GM04504 (cell line): ENCODE data around the gene TMEM178B.

Experiments used
- DNase-seq: peaks from one replicate; pipeline ENCODE4 v3.0.0-alpha.2; 2012; ENCODE audit warnings: low read depth

Gene TMEM178B

DNA sequence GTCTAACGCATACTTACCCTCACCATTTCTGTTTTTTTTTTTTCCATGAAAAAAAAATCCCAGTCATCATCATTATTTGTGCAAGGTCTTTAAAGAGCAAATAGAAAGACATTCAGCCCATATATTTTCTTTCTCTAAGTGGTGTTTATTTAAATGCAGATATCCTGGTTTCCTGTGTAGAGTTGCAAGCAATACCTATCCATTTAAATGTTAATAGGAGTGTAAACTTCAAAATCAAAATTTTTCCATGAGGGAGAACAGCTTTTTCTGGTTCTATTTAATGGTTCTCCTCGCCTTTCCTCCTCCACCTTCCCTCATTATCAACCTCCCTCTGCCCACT, 357.2 kb downstream of the TMEM178B start:
- DNase-seq: no peak

DNA sequence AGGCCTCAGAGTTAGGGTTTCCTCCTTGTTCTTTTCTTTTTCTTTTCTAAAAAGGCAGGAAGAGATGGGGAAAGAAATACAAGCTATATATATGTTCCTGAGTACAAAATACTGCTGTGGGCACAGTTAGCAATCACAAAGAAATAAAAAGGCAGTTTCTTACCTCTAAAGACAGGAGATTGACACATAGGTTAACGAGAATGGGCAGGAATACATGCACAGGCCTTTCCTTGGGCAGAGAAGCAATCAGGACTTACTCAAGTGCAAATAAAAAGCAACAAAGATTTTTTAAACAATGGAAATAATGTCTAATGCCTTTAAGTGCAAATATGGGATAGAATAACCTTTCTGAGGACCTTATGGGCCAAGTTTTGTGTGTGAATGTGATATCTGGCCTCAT, 357.8 kb downstream of the TMEM178B start:
- no peak for DNase-seq

DNA sequence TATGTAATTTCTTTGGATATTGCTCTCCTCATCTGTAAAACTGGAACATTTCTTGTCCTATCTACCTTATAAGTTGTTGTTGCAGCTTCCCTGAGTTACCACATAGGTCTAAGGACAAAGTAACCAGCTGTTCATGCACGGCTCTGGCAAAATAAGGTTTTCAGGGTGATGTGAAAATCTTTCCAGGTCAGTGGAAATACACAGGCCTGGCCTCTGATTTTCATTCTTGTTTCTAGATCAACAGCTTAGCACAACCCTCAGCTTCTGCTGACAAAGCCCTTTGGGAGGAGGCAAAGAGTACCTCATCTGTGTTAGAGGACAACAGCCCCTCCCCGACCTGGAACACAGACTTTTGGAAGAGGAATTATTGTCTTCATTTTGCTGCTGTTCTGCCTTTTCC, 359.8 kb downstream of the TMEM178B start:
- DNase-seq: no peak

DNA sequence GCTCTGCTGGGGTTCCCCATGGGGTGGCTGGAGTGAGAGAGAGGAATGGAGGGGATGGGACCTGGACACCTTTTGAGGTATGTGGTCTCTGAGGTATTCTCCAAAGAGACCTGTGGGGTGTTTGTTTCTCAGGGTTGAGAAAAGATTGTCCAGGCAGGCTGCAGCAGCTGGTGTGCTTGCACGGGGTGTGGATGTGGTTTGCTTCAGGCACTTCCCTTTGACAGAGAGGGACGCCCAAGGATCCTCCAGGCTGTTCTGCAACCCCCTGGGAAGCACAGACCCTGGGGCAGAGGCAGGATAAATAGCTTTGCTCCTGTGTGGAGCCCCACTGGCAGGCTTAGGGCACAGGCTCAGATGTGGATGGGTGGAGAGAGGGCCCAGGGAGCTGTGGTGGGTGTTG, 362.3 kb downstream of the TMEM178B start:
- DNase-seq: no peak

DNA sequence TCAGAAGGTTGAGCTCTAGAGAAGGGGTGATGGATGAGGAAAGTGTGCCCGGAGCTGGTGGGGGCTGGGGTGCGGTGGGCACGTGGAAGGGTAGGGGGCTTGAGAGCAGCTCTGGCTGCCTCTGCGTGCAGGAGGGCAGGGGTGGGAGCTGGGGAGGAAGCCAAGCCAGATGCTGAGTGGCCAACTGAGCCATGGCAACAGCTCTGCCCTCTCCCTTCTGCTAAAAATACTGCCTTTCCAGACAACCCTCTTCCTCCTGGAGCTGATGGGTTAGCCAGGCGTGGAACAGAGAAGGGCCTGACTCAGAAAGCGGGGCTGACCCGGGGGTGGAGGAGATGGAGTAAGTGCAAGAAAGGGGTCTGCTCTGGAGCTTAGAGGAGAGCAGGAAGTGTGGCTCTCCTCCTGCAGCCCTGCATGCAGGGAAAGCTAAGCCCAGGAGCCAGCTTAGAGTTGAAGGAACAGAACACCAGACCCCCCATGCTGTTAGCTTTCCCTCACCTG, 362.8 kb downstream of the TMEM178B start:
- no peak for DNase-seq

DNA sequence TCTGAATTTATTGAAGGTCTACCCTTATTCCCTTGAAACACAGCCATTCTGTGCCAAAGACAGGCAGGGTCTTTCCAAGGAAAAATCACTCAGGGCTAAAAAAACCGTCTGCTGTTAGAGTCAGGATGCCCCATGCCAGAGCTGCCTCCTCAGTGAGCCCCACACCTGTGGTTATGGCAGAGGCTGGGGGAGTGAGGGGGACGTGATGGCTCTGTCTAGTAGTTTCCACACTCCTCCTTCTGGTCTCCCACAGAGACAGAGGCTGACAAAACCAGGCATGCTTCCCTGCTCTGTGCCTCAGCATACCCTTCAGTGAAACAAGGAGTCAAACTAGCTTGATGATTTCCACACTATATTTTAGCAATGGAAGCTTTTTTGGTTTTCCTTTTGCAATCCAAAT, 365.3 kb downstream of the TMEM178B start:
- no peak for DNase-seq

DNA sequence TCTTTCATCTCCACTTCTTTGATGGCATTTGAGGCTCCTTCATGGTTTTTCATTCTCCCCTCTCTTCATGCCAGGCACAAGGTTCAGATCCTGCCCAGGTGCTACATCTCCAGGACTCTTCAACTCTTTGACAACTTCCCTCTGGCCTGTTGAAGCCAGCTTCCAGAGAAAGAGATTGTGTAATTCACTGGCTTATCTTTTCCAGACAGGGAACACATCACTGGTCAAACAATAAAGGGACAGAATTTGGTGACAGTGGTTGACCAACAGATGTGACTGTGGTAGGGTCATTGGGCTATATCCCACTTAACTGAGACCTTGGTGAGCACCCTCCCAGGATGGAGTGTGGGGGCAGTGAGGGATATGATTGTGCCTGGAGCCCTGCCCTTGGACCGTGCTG, 365.9 kb downstream of the TMEM178B start:
- DNase-seq: no peak

DNA sequence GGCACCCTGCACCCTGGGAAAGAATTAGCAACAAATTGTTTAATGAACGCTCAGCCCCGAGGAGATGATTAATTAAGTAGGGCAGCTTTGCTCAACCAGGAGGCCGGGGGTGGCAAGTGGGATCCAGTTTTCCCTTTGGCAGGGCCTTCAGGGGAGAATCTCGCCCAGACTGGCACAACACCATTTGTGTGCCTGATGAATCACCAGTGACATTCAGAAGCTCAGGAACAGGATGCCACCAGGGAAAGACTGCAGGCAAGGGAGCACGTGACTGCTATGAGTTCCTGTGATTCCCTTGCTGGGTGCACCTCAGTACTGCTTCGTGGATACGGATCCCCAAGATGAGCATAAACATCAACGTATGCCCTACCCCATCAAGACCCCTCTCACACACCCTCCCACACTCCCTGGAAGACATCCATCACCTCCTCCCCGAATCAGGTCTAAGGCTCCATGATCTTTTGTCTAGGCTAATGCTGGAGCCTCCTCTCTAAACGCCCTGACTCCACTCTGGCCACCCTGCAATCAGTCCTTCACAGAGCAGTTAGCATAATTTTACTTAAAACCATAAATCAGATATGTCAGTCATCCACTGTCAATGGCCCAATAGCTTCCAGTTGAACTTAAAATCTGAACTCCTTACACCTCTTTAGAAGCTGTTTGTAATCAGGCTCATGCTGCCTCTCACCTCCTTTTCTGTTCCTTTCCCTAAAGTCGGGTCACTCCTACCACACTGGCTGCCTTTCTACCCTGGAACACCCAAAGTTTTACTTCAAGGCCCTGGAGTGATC, 368.2 kb downstream of the TMEM178B start:
- DNase-seq: no peak

DNA sequence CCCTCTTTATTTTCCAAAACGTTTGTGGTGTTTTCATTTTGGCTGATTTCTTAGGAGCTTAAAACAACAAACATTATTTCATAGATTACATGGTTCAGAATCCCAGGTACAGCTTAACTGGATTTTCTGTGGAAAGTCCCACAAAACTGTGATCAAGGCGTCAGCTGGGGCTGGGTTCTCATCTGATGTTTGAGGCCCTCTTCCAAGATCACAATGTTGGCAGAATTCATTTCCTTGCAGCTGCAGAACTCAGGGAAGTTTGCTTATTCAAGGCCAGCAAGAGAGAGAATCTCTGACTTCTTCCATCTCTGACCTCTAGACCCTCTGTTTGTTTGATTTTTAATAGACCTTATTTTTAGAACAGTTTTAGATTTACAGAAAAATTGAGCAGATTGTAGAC, 368.9 kb downstream of the TMEM178B start:
- DNase-seq: no peak

DNA sequence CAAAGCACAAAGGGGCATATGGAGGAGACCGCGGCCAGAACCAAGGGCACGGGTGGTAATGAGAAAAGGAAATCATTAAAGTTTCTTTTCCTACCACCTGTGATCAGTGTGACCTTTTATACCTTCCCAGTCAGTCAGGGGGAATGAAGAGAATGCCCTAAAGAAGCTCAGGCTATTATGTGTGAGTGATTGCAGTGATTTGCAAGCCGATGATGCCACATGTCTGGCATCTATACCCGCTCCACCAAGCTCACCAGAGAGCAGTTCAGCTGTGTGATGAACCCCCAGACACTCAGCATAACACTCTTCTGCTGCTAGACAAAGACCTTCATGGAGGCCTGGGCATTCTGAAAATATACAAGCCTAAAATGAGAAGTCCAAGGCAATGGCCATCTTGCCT, 371.1 kb downstream of the TMEM178B start:
- DNase-seq: no peak

DNA sequence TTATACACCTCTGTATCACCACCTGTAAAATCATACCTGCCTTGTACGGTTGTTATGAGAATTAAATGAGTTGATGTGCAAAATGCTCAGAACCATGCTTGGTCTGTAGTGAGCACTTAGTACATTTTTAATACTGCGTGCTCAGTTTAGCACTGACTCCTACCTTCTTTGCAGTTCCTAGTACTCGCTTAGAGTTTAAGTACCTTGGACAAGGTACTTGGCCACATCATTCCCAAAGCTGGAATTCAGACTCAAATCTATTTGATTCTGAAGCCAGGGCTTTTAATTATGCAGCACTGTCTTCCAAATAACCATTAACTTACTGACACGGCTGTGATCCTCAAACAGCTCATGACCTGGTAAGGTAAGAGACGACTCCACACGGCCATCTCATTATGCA, 377.4 kb downstream of the TMEM178B start:
- no peak for DNase-seq

DNA sequence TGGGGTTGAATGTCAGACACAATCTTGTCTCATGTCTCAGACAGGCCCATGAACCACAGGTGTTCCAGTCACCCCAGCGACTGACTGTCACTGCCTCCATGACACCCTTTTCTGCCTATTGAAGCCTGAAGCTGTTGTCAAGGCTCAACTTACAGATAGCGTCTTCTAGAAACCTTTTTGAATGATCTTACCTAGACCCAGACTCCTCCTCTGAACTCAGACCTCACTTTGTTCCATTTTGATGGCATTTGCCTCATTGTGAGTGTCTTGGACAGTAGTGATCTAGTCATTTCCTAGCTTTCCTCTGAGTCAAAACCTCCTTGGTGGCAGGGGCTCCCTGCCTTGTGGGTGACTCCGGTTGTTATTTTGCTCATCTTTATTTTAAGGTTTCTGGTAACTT, 379.0 kb downstream of the TMEM178B start:
- DNase-seq: no peak

DNA sequence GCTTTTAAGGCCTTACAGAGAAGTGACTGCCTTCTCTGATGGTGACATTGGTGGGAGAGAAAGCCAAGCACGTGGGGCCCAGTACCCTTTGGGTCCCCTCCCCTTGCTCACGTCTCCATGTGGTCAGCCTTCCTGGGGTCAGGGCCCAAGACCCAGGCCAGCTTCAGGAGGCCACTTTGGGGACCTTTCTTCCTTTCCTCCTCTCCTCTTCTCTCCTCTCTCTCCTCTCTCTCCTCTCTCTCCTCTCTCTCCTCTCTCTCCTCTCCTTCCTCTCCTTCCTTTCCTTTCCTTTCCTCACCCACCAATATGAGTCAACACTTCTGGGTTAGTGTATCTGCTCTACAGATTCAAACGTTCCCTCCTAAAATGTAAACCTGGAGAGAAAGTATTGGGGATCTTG, 380.5 kb downstream of the TMEM178B start:
- DNase-seq: no peak

DNA sequence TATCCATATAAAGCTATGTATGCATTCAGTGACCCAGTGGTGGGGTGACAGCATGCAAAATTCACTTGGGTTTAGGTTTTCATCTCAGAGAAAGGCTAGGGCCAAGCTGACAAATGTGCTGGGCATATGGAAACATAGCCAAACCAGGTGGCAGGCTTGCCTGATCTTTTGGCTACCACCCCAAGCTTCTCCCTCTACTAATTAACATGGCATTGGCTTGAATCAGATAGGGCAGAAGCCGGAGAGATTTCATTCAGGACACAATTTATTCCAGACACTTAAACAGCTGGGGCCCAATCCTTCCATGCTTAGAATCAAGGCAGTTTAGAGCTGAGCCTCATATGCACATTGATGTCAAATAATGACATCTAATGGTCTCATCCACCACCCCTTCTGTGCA, 381.9 kb downstream of the TMEM178B start:
- no peak for DNase-seq

DNA sequence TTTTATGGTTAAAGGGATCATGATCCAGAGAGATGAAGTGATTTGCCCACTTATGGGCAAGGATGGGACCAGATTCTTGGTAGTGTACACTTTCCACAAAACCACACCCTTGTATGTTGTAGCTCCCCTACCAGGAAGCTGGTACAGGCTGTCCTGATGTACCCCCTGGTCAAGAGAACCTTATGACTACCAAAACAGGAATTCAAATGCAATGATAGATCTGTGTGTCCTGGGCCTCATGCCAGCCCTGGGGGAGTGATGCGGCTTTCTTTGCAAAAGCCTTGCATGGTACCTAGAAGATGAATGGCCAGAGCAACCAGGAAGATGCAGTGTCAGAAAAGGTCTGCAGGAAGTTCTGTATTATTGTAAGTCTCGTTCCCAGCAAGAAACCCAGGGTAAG, 382.4 kb downstream of the TMEM178B start:
- no peak for DNase-seq

DNA sequence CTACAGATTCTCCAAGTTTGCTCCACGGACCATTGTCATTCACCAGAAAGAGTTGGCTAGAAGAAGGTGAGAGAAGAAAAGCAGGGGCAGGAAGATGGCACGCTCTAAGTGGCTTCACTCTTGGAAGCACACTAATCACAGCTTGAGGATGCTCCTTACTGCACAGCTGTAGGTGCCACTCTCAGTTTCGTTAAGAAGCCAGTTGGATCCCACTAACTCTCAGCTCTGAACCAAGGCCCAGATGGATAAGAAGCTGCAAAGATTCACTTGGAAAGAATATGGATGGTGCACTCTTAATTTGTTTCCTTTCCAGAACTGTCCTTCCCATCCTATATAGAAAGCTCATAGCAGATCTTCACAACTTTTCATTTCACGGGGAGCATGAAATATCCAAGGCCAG, 382.8 kb downstream of the TMEM178B start:
- no peak for DNase-seq

DNA sequence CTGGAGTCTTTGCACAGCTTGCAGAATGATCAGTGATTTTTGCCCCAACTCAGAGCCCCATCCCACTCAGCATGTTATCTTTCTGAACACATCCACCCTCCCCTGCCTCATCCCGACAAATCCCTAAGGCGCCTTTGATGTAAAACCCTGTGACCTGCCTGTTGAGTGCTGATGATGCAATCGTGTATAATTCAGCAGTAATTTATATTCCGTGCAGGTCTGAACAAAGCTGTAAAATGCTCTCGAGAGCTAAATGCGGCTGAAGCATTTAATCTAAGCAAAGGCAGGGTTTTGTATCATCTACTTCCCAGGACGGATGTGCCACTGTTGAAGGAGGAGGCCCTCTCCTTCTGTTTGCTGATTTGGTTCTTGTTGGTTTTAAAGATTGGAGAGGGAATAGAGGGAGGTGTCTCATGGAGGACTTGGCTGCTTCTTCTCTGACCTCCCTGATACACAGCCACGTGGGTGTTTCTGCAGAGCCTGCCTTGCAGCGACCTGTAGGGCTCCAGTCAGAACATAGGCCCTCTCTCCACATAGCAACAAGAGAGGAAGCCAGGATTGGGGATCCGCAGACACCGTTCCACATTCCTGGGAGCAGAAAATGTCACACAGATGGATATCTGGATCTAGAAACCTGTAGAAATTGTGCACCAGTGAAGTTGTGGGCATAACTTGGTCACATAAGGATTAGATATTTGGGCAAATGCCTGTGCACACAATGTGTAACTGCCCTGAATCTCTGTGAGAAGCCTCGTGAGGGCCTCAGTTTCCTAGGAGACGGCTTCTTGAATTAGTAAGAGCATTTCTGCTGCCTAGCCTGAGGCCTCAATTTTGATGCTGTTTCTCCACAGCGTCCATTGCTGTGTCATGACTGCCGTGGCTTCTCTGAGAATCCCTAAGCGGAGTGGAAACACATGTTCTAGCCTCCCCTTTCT, 387.2 kb downstream of the TMEM178B start:
- no peak for DNase-seq

DNA sequence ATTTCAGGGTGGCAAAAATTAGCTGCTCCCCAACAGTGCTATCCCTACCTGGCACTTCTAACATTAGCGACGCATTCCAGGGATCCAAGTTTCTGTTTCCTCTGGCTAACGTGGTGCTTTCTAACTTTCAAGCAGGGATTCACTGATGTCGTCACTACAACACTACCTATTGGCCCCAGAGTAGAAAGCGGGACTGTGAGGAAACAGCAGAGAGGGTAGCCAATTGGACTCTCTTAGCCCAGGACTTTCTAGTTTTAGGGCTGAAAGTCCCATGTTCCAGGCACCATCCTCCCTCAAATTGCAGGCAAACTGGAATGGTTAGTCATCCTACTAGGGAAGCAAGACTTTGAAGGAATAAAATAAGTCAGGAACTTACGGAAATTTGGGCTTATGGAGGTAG, 388.1 kb downstream of the TMEM178B start:
- no peak for DNase-seq

DNA sequence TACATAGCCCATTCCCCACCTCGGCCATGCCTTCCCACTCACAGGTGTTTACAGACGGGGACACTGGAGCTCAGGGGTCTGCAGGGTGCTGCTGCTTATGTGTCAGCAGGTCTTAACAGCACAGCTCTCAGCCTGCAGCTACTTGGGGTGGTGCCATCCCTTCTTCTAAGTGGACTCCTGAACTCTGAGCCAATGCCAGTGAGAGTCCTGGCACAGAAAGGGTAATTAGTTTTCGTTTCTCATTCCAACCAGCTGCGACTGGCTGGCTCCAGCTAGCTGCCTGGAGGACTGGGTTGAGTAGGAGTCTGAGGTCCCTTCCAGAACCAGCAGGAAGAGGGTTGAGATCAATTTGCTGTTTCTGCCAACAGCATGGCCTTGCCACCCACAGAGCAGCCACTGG, 389.1 kb downstream of the TMEM178B start:
- no peak for DNase-seq

DNA sequence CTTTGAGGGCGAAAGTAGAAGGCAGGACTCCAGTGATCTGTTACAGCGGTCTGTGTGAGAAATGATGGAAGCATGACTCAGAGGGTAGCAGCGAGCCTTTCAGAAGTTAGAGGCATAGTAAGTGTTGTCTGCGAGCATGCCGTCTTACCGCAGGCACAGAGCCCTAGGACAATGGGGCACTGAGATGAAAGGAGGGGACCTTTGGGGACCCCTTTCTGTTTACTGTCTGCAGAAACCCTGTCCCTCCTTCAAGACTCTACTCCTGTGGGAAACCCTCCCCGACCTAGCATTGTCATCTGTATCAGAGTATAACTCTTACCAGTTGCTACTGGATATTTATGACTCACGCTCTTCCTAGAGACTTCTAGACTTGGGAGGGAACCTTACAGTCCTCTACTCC, 390.1 kb downstream of the TMEM178B start:
- DNase-seq: no peak

DNA sequence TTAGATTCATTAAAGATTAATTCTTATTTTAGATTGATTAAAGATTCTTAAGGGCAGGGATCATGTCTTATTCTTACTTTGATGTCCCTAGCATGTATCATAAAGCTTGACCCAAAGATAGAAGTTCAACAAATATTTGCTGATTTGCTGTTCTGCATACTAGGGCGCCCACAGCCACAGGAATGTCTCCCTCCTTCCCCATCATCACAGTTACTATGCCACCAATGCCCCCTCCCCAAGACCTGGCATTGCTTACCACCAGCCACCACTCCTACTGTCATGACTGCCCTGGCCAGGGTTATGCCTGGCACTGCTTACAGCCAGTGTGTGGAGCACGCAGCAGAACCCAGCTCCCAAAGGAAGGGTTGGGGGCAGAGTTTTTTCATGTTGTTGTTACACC, 390.7 kb downstream of the TMEM178B start:
- DNase-seq: no peak

DNA sequence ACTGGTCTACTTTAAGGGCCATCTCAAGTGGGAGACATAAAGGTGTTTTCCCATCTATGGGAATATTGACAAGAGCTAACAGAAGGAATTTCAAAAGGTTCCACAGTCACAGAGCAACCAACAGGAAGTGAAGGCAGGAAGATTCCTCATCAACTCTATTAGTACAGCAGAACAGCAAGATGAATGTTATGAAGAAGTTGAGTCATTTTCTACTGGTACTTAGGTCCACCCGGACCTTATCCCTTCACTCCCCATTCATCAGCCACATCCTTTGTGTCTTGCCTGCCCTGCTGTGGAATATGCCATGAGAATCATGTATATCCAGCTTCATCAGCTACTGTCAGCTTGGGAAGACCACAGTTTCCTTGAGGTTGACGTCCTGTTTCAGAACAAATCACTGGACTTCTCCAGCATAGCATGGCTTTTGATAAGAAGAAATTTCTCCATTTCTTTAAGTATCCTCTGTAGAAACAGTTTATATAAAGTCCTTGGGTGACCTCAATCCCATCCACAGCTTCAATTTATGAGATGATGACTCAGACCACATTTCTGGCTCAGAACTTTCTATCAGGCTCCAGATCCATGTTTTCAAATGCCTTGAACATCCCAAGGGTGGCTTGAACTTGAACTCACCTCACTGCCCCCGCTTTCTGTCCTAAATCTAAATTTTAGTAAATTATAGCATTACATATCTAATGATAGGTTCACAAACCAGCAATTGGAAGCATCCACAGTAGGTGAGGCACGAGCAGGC, 392.5 kb downstream of the TMEM178B start:
- DNase-seq: no peak

DNA sequence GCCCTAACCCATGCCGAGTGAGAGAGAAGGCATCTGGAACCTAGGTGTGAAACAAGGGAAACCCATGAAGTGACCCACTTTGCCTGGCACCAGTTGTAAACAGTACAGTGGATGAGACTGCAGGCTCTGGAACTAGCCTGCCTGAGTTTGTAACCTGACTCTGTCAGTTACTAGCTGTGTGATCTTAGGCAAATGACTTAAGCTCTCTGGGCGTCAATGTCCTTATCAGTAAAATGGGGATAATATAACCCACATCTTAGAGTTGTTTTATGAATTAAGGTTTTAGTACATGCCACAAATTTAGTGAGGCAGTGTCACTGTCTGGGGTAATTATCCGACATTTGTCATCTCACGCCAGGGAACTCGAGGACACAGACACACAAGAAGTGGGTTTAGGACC, 394.5 kb downstream of the TMEM178B start:
- no peak for DNase-seq
